GM12878 (cell line): ENCODE results near the gene DLEC1. TPM values are rescaled to one million over a fixed set of nuclear protein-coding genes. Genes with fewer than 3 reads are reported as not detected.

Experiments
- ATAC-seq: fragments of 200-7000 bp; cut with Tn5 transposase; 3 replicates; pipeline ENCODE4 v1.9.1; 2020; ENCODE audit warnings: mild to moderate bottlenecking, moderate library complexity
- BruUV-seq: library from RNA; stranded (reverse); fragments of 400-500 nt; replicated peaks from 2 replicates; lab custom pipeline; 2021; lab: Mats Ljungman, UMichigan
- CTCF ChIA-PET: fragments of 300-600 bp; sonication (Branson Sonifier 250); formaldehyde crosslinking; extraction: SDS; loops from one replicate; lab custom pipeline; 2021; ENCODE audit warnings: inconsistent platforms; lab: Yijun Ruan, JAX
- POLR2A ChIA-PET: fragments of 350-600 bp; formaldehyde crosslinking; extraction: SDS; loops from one replicate; lab custom pipeline; 2021; ENCODE audit warnings: inconsistent platforms; lab: Charles Lee
- RAD21 ChIA-PET: fragments of 300-600 bp; sonication (Branson Sonifier 250); formaldehyde crosslinking; loops from one replicate; lab custom pipeline; 2023; ENCODE audit warnings: antibody characterized with exemption; ENCODE audit not compliant: unreplicated experiment; lab: Charles Lee
- SMC1A ChIA-PET: fragments of 300-600 bp; sonication (Branson Sonifier 250); formaldehyde crosslinking; loops from one replicate; lab custom pipeline; 2023; ENCODE audit not compliant: unreplicated experiment, uncharacterized antibody; lab: Charles Lee
- DNase-seq: peaks from one replicate; pipeline ENCODE4 v3.0.0-alpha.2; 2011; ENCODE audit warnings: low read depth, low spot score
- FAIRE-seq: peaks from 3 replicates; lab custom pipeline; 2011; peaks lifted over from hg19 to GRCh38; lab: Jason Lieb, UNC
- H2AFZ ChIP-seq: 2 replicates; pipeline ENCODE4 v1.6.0; 2011; ENCODE audit warnings: low read depth, low read length, control low read depth; ENCODE audit not compliant: control insufficient read depth
- H3K27ac ChIP-seq: 2 replicates; pipeline ENCODE4 v1.5.1; 2011; ENCODE audit warnings: control low read depth; ENCODE audit not compliant: control insufficient read depth, insufficient read depth
- H3K27me3 ChIP-seq, 2 experiments: replicated peaks in 1 of 2; 2 replicates each; pipeline versions ENCODE4 v1.6.0 to v1.6.1; 2011; ENCODE audit warnings: low read length in 1 of 2; ENCODE audit not compliant: control insufficient read depth in 2 of 2, insufficient read depth in 2 of 2
- H3K36me3 ChIP-seq, 2 experiments: 2 replicates each; pipeline ENCODE4 v1.5.1; 2011; ENCODE audit warnings: low read length in 1 of 2; ENCODE audit not compliant: control insufficient read depth in 2 of 2, insufficient read depth in 2 of 2
- H3K4me1 ChIP-seq: 2 replicates; pipeline ENCODE4 v1.6.1; 2011; ENCODE audit warnings: mild to moderate bottlenecking, low read length, moderate library complexity, mixed read lengths; ENCODE audit not compliant: control insufficient read depth, insufficient read depth
- H3K4me2 ChIP-seq: 2 replicates; pipeline ENCODE4 v1.6.0; 2011; ENCODE audit warnings: control low read depth; ENCODE audit not compliant: control insufficient read depth, insufficient read depth
- H3K4me3 ChIP-seq: fragments of 200-600 bp; sonication (generic); 2 replicates; pipeline ENCODE4 v1.5.1; 2016
- H3K79me2 ChIP-seq: 2 replicates; pipeline ENCODE4 v1.6.0; 2011; ENCODE audit warnings: low read length; ENCODE audit not compliant: control insufficient read depth, insufficient read depth
- H3K9ac ChIP-seq: 2 replicates; pipeline ENCODE4 v1.8.0; 2011; ENCODE audit warnings: low read length, control low read depth, mixed read lengths; ENCODE audit not compliant: control insufficient read depth, insufficient read depth
- H3K9me3 ChIP-seq: replicated peaks from 3 replicates; pipeline ENCODE4 v1.5.1; 2011; ENCODE audit warnings: mild to moderate bottlenecking, low read length; ENCODE audit not compliant: control insufficient read depth, insufficient read depth
- H4K20me1 ChIP-seq: 2 replicates; pipeline ENCODE4 v1.6.0; 2011; ENCODE audit not compliant: control insufficient read depth, insufficient read depth
- BMI1 ChIP-seq: fragments of 450-650 bp; IDR thresholded peaks from 2 replicates; pipeline ENCODE4 v1.6.1; 2016; ENCODE audit warnings: mild to moderate bottlenecking, moderate library complexity, borderline replicate concordance
- CHD4 ChIP-seq: fragments of 200-600 bp; sonication (generic); IDR thresholded peaks from 2 replicates; pipeline ENCODE4 v1.6.1; 2016; ENCODE audit warnings: mild to moderate bottlenecking
- GABPA ChIP-seq: IDR thresholded peaks from 2 replicates; pipeline ENCODE4 v1.6.1; 2014; ENCODE audit warnings: antibody characterized with exemption, low read depth, mild to moderate bottlenecking, inconsistent platforms
- KAT2A ChIP-seq: conservative IDR thresholded peaks from 2 replicates; pipeline ENCODE4 v1.6.1; 2011; ENCODE audit warnings: low read depth, low read length; ENCODE audit not compliant: control insufficient read depth
- MAX ChIP-seq: IDR thresholded peaks from 2 replicates; pipeline ENCODE4 v1.6.1; 2012; ENCODE audit warnings: low read depth, low read length, improper control_type of control experiment
- MXI1 ChIP-seq: fragments of 150-350 bp; IDR thresholded peaks from 2 replicates; pipeline ENCODE4 v1.6.1; 2011; ENCODE audit warnings: low read depth, mild to moderate bottlenecking, inconsistent platforms, low read length, improper control_type of control experiment
- NFYB ChIP-seq: IDR thresholded peaks from 2 replicates; pipeline ENCODE4 v1.6.1; 2011; ENCODE audit warnings: low read depth, mild to moderate bottlenecking, low read length, improper control_type of control experiment, moderate library complexity; ENCODE audit not compliant: insufficient read depth
- NR2F1 ChIP-seq: fragments of 450-650 bp; conservative IDR thresholded peaks from 2 replicates; pipeline ENCODE4 v1.6.1; 2017; ENCODE audit warnings: mild to moderate bottlenecking
- RAD51 ChIP-seq: fragments of 450-650 bp; IDR thresholded peaks from 2 replicates; pipeline ENCODE4 v1.6.1; 2016; ENCODE audit warnings: moderate library complexity, mild to moderate bottlenecking, inconsistent platforms
- RCOR1 ChIP-seq: conservative IDR thresholded peaks from 2 replicates; pipeline ENCODE4 v1.6.1; 2012; ENCODE audit warnings: low read depth, low read length, improper control_type of control experiment
- TARDBP ChIP-seq: IDR thresholded peaks from 2 replicates; pipeline ENCODE4 v1.6.1; 2016; ENCODE audit warnings: borderline replicate concordance
- USF2 ChIP-seq: IDR thresholded peaks from 2 replicates; pipeline ENCODE4 v1.6.1; 2011; ENCODE audit warnings: low read depth, low read length, improper control_type of control experiment, borderline replicate concordance
- YY1 ChIP-seq: IDR thresholded peaks from 2 replicates; pipeline ENCODE4 v1.6.1; 2011; ENCODE audit warnings: low read depth, mild to moderate bottlenecking, low read length
- ZBED1 ChIP-seq: IDR thresholded peaks from 2 replicates; pipeline ENCODE4 v1.6.1; 2016; ENCODE audit warnings: borderline replicate concordance
- ZNF217 ChIP-seq: fragments of 450-650 bp; IDR thresholded peaks from 2 replicates; pipeline ENCODE4 v1.6.1; 2017; ENCODE audit warnings: antibody characterized with exemption, mild to moderate bottlenecking
- ZNF274 ChIP-seq: IDR thresholded peaks from one replicate; pipeline ENCODE4 v1.8.0; 2011; ENCODE audit not compliant: insufficient read length, insufficient read depth
- WGBS: methylation state at CpG from one replicate; pipeline ENCODE4 v1.1.6; 2016; ENCODE audit warnings: low lambda C conversion rate; ENCODE audit not compliant: insufficient replicate concordance, insufficient coverage; ENCODE audit errors: missing lambda C conversion rate; 5-methylcytosine and 5-hydroxymethylcytosine counted together
- in situ Hi-C: fragments of 300-500 bp; cut with MboI; formaldehyde crosslinking; loops from 9 replicates; pipeline ENCODE4 v1.14.3; 2018; ENCODE audit warnings: mixed read lengths
- intact Hi-C: fragments of 100-400 bp; cut with micrococcal nuclease; formaldehyde crosslinking; loops from one replicate; pipeline ENCODE4 v1.14.2; 2022; ENCODE audit not compliant: unreplicated experiment
- polyA plus RNA-seq, 11 experiments: library from polyadenylated mRNA; depleted of rRNA in 4 of 11; unstranded in 6 of 11; stranded (reverse) in 5 of 11; fragments of >200 nt; fragmentation: Nextera tagmentation in 4 of 11; fragmentation: Illumina TruSeq in 1 of 11; extraction: Ambion mirVana in 4 of 11; extraction: Trizol in 1 of 11; gene quantifications; 1 replicate in 1 of 11; 2 replicates in 10 of 11; pipeline versions ENCODE4 v1.2.1 to v1.2.3, GENCODE V29; 2011 to 2016; ENCODE audit warnings: inconsistent platforms in 2 of 11, missing spikeins in 2 of 11, low read depth in 1 of 11
- total RNA-seq, 4 experiments: library from RNA; depleted of rRNA in 3 of 4; stranded (reverse); fragments of >200 nt in 3 of 4; fragmentation: Illumina TruSeq in 1 of 4; extraction: Trizol in 1 of 4; gene quantifications; 2 replicates each; pipeline versions ENCODE4 v1.2.1 to v1.2.3, GENCODE V29; 2013 to 2021

The DLEC1 gene
- total and polyA plus RNA-seq, 10 of the 15 experiments (the other 5 are each of a cell fraction or from before 2014, with no cell fraction given) = 0.03 to 0.29 (median 0.07) TPM; not detected in 3

- CTCF ChIA-PET = no interaction called here
- no peak for ATAC-seq
Observed at GRCh38 chr3:38147421-38147820, 108.4 kb downstream of the DLEC1 start.

More at GRCh38 chr3:38147421-38147820, 108.4 kb downstream of the DLEC1 start:
- H3K9ac ChIP-seq = no peak overlapping the region
- no peaks in the 10 kb centered on the region for H4K20me1 ChIP-seq
- no peaks in the 10 kb centered on the region for H3K79me2 ChIP-seq
- no peak overlapping the region for H2AFZ ChIP-seq
- SMC1A ChIA-PET = interaction anchor here (9.6 kb wide), 1 partner anchor 18 kb away, joined by 64 read pairs; the partner anchor contains the start of gene OXSR1
- H3K36me3 ChIP-seq = peaks cover 0 to 2% of the 10 kb centered on the region in 2 experiments; a peak in 1 of 4 replicates
- in situ Hi-C loops = no loop called here
- no peaks in the 10 kb centered on the region for H3K27me3 ChIP-seq
- no peak overlapping the region for H3K27ac ChIP-seq
- WGBS = 100% methylated on average over 3 of the region's 3 CpGs
- peaks cover 9% of the 10 kb centered on the region; the same call in 2 of the 3 replicates for H3K9me3 ChIP-seq
- H3K4me1 ChIP-seq = peaks cover 16% of the 10 kb centered on the region
- no TSS peak for BruUV-seq
- intact Hi-C loops = no loop called here
- TF ChIP-seq ZNF274 (no peak), CHD4 (no peak), KAT2A (no peak), NFYB (no peak), MXI1 (no peak), TARDBP (no peak), RCOR1 (no peak), BMI1 (no peak), RAD51 (no peak), USF2 (no peak), NR2F1 (no peak), MAX (no peak), YY1 (no peak), ZBED1 (no peak), GABPA (no peak), ZNF217 (no peak)
- H3K4me3 ChIP-seq = no peak overlapping the region
- DNase-seq = no peak
- POLR2A ChIA-PET = interaction anchor here (0.6 to 2.2 kb wide), 2 partner anchors 11 to 24 kb away, joined by 3 to 10 read pairs; no protein-coding TSS in a partner anchor
- RAD21 ChIA-PET = no interaction called here
- H3K4me2 ChIP-seq = no peak overlapping the region
- FAIRE-seq = no peak
